ENCODE data around the gene ZNF579.
A peak's percentile ranks its signal among the peaks of the same experiment; 100 is the strongest.

DNA sequence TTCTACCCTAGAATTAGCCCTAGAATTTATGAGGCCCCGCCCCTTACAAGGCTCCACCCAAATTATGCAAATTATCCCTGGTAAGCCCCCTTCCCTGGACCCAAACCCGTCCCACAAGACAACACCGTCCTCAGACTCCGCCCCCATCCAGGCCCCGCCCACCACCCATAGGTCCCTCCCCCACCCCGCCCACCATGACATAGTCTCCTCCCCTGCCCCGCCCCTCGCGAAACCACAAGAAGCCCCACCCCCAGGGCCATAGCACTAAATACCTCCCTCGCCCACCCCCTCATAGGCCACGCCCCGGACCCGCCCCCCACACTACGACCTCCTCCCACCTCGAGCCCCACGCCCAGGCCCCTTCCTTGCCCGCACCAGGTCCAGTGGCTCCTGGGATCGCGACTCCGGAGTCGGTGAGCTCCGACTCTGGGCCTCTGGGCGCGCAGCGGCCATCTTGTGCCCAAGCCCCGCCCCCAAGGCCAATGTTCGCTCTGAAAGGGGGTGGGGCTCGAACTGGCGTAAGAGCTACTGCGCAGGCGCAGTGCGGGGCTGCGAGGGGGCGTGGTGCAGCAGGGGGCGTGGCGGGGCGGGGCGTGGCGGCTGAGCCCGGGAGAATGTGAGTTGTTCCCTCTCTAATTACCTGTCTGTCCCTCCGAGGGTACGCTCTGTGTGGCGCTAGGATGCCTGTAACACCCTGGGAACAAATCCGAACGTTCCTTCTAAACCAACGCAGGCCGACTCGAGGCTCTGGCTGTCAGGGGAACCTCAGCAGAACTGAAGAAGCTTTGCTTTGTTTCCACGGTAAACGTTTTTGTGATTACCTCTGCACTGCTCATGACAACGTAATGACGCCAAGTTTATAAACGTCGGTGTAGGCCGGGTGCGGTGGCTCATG, 43.7 kb upstream of the ZNF579 start, which contains the start of gene ZNF784:
- TF ChIP-seq, protein P1, sequence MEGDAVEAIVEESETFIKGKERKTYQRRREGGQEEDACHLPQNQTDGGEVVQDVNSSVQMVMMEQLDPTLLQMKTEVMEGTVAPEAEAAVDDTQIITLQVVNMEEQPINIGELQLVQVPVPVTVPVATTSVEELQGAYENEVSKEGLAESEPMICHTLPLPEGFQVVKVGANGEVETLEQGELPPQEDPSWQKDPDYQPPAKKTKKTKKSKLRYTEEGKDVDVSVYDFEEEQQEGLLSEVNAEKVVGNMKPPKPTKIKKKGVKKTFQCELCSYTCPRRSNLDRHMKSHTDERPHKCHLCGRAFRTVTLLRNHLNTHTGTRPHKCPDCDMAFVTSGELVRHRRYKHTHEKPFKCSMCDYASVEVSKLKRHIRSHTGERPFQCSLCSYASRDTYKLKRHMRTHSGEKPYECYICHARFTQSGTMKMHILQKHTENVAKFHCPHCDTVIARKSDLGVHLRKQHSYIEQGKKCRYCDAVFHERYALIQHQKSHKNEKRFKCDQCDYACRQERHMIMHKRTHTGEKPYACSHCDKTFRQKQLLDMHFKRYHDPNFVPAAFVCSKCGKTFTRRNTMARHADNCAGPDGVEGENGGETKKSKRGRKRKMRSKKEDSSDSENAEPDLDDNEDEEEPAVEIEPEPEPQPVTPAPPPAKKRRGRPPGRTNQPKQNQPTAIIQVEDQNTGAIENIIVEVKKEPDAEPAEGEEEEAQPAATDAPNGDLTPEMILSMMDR (IDR thresholded peaks at IDR 0.05): no peak
- TF ChIP-seq EP300 (IDR thresholded peaks at IDR 0.05) (no peak), POLR2A (IDR thresholded peaks at IDR 0.05) (peak in 2 of 4 donors; percentile 8 to 73), POLR2AphosphoS5 (IDR thresholded peaks at IDR 0.05) (peak; percentile 57 to 77)

Measured in upper lobe of left lung (tissue), 4 donors.